Stimulated activated CD4-positive, alpha-beta T cell treated with anti-CD3 and anti-CD28 coated beads, Interleukin-4, amount 100 ng/mL, for 4 hours (primary cell): ENCODE measurements around the gene RNF138.
"Not testable (repeated sequence)": the region's sequence is repeated elsewhere in the genome, so short reads cannot be mapped to it uniquely, and the experiment has no call there.

ENCODE experiments used
- DNase-seq, 2 experiments: peaks; one replicate each; pipeline ENCODE4 v3.0.0-alpha.2; 2020

The RNF138 gene

GRCh38 chr18:32176745-32177144, 85.1 kb downstream of the RNF138 start:
- DNase-seq, result not testable (repeated sequence)

GRCh38 chr18:32177530-32177929, 85.9 kb downstream of the RNF138 start:
- DNase-seq, result no peak
